Endothelial cell of hepatic sinusoid (primary cell): ENCODE results near the gene ARHGAP24.

Experiments used
- in situ Hi-C: cut with HindIII; loops from 2 replicates; pipeline ENCODE4 v1.10.0; 2017; ENCODE audit warnings: low sequenced_read_pairs

Gene ARHGAP24

DNA sequence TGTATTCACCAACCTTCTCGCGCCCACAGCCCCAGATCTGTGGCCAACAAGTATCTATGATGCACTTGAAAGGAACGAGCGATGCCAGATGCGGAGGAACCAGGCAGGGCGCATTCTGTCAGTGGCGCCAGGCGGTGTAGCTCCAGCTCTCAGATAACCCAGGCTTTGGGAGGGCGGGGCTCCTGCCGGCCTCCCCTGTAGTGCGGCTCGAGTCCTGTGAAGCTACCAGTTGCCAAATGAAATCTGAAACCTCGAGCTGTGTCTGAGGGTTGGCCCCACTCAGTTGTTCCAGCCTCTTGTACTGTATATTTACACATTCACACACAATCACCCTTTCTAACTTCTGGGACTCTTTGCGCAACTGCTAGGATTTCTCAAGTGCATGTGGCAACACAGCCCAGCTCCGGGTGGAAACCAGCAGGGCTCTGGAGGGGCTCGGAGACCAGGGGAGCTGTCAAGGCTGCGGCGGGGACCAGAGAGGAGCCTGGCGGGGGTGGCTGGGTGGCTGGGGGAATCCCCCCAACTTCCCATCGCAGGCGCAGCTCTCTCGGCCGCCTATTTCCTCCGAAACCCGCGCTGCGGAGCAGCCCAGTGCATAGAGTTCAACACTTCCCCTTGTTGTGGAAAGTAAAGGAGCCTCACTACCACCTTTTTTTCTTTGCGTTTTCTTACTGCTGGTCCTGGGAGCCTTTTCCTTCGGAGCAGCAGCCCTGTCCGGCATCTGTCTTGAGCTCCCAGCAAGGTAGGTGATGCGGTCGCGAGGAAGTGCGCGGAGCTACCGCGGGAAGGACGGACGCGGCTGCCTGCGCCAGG, at the start of gene ARHGAP24:
Gene ARHGAP24 (plus strand): TSS at position 333 of the 813 bp plus-strand sequence.
- in situ Hi-C loops, result no loop called here

DNA sequence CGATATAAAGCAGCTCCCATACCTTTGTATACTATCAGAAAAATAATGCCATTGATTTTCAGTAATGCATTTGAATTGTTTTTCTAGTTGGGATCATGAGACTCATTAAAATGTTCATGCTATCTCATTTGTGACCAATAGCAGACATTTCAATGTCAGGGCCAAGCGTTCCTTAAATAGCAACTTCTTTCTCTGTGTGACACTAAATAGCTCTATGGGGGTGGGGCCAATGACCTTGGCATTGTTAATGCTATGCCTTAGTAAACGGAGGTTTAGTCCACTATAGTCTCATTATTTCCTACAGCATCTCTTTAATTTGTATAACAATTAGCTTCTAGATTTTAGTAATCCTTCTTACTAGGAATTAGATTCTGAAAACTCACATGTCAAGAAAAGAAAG, 48.6 kb upstream of the ARHGAP24 start:
- in situ Hi-C loops, result no loop called here

DNA sequence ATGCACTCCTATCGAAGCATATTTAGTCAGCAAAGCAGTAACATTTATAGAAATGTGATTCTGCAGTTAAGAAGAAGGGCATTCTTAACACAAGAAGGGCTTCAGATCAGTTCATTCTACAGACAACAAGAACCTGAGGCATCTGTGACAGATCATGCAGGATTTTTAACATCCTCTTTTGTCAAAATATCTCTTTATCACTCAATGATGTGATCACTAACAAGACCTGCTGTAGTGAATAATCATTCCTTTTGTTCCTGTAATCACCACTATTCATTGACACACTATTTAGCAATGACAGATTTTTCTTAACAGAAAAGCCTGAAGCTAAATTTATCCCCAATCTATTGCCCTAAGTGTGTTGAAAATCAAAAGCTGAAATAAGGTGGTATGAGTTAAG, 47.8 kb upstream of the ARHGAP24 start:
- in situ Hi-C loops, result no loop called here

DNA sequence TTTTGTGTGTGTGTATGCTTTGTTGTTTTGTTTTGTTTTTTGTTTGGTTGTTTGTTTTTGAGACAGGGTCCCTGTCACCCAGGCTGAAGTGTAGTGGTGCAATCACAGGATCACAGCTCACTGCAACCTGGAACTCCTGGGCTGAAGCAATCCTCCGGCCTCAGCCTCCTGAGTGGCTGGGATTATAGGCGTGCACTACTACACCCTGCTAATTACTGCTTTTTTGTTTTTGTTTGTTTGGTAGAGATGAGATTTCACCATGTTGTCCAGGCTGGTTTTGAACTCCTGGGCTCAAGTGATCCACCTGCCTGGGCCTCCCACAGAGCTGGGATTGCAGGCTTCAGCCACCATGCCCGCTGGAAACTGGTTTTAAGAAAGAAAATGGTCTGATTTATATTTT, 44.7 kb upstream of the ARHGAP24 start:
- in situ Hi-C loops, result no loop called here

DNA sequence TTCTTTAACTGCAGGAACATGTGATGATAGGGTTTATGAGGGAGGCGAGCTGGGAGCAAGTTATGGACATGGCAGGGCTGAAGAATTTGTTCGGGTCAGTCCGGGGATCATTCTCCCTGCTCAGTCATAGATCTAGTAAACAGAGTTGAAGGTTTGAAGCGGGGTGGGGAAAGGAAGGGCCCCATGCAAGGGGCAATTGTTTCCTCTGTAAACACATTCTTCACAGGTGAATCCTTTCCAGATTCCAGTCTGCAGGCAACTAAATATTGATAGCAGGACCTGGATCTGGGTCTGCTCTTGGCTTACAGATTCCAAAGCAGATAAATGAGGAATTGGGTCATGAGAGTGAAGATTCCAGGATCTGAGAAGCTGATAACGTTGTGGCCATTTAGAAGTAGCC, 44.3 kb upstream of the ARHGAP24 start:
- in situ Hi-C loops, result no loop called here

DNA sequence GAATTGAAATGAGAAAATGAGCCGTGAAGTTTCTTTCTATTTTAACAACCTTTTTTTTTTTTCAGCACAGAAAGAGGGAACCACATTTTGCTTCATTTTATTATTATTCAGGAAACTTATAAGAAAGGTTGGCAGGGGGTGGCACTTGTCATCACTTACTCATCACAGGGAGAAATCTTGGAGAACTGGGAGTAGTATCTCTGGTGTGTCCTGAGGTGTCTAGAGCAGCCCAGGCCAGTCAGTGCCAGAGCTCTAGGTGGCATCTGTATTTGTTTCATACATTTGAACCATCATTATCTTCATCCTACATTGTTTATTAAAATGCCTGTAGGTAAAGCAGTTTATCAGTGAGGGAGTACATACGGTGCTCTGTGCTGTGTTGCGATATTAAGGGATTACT, 43.8 kb upstream of the ARHGAP24 start:
- in situ Hi-C loops, result no loop called here

DNA sequence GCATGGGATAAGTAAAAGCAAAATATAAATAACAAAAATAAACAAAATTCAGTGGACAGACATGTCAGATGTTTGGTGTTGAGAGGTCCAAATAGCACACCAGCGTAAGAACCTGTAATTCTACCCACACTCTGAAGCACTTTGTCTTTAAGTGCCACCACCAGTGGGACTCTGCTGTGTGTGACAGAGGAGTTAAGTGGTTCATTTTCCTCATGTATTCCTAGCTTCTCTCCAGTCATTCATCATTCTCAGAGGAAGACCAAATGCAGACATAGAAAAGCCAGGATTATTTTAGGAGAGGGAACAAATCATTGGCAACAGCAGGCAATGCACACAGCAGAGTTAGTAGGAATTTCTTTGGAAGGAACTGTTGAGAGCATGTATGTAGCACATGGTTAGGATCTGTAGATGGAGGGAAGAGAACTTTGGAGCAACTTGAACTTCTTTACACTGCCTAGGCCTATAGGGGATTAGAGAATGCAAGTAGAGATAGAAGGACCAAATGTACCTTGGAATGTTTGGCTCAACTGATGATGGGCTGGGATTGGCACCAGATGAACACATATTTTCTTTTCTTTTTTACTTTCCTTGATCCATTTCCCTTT, 43.0 kb upstream of the ARHGAP24 start:
- in situ Hi-C loops, result no loop called here

DNA sequence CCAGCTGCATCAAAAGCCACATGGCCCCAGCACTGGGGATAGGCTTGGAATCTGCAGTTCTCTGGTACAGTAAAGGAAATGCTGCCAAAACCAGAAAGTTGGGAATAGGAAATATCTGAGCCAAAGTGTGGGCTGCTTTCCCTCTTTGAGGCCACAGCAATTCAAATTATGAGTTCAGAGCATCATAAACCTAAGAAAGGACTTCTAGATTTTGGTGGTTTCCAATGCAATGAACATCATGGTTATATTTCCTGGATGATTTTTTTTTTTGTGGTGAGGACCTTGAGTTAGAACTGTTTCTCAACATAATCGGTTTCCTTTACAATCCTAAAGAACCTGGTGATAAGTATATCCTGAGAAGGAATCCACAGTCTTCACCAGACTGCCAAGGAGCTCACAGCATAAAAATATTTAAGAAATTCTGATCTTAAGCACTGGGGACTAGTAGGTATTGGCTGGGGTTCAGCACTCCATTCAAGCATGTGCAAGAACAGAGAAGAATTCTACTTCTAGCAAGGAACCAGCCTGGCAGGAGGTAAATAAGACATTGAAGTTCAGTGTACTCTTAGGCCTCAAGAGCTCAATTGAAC, 29.8 kb upstream of the ARHGAP24 start:
- in situ Hi-C loops, result no loop called here

DNA sequence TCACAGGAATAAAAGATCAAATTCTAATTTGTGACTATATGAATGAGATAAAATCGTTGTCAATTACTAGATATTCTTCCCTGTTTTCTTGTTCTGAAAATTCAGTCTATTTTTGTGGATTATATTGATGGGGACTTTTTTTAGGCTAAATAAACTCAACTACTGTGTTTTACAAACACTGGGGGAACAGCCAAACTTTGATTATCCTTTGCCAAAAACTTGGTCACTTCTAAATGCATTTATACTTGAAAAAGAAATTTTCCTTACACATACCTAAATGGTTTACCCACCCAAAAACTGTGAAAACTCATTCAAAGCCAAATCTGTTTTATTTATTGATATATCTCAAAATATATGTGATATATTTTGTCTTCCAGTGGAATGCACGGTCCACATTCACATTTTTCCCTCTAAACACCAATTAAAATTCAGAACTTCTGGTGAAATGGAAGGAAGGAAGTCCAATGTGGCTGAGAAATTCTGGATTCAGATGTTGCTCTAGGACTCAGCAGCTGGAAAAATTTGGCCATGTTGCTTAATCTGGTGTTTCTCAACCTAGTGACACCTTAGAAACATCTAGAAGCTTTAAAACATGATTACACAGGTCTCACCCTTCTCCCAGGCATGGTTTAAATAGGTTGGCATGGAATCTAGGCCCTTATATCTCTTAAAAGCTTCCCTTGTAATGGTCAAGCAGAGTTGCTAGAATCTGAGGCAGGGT, 28.6 kb upstream of the ARHGAP24 start:
- in situ Hi-C loops, result no loop called here

DNA sequence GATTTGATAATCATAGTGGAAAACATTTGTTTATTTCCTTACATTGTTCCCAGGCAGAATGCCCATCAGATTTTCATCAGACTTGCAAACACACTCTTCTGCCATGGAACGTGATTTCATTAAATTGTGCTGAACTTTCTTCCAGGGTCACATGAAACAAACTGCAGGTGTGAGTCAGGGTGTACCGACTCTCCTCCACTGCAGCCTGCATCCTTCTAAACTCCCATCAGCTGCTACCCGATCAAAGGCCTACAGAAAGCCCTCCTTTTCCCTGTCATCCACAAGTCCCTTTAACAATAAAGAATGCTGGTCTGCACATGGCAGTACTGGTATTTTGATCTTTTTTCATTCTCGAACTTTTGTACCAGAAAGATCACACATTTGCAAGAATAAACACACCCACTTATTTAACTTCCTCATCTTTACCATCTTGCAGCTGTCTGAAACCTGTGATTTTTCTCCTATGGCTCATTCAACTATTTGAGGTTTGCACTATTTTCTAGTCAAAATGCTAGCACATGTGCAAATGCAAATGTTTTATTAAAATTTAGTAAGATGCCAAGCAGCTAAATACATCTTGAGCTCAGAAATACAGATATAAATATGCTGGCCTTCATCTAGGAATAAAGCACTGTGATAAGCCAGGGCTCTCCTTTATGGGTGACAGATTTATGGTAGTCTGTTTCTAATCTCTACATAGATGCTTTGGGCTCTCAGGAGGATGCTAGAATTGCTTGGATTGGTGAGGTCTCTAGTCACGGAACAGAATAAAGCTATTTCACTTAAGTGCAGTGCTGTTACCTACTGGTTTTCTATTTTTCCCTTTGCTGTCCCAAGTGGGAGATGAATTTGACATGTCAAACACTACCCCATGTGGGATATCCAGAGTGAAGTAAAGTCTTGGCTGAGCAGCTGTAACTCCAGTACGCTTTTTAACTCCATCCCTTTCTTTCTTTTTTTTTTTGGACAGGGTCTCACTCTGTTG, 25.8 kb upstream of the ARHGAP24 start:
- in situ Hi-C loops, result no loop called here

DNA sequence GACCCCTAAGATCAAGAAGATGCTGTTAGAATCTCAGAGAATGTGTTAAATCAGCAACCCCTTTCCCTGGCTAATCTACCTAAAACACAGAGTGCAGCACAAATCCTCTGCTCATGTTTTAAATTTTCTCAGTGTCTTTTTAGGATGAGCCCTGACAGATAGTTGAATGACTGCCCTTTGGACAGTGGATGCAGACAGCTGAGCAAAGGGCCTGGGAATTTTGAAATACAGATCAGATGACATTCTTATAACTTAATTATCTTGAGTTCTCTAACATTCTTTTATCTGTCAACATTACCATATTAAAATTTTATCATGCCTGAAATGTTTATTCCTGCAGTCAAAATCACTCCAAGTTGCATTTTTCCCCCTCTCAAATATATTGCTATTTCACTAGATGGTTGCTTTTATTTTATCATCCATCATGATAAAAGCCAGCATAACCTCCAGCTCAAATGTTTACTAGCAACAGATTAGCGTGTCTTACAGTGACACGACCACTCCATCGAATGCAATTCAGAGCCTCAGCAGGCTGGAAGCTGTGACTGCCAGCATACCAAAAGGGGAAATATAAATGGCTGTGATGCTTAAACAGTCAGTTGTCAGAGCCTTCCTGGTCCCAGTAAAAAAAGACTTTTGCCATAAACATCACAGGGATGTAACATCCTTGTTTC, 22.8 kb upstream of the ARHGAP24 start:
- in situ Hi-C loops, result no loop called here

DNA sequence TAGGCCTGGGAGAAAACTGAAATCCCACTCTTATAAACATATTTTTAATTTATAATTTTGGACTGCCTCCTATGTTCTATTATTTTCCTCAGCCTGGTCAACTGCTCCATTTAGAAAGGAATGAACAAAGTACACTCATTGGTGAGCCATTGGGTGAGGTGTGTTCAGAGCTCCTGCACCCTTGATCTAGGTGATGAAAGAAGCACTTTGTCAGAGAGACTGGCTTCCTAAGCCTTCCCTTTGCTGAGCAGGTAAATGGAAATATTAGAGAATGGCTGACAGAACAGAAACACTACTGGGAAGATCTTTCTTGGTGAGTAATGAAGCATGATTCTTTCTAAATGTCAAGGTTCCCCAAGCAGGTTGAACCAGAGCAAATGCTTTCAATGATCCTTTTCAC, 19.0 kb upstream of the ARHGAP24 start:
- in situ Hi-C loops, result no loop called here

DNA sequence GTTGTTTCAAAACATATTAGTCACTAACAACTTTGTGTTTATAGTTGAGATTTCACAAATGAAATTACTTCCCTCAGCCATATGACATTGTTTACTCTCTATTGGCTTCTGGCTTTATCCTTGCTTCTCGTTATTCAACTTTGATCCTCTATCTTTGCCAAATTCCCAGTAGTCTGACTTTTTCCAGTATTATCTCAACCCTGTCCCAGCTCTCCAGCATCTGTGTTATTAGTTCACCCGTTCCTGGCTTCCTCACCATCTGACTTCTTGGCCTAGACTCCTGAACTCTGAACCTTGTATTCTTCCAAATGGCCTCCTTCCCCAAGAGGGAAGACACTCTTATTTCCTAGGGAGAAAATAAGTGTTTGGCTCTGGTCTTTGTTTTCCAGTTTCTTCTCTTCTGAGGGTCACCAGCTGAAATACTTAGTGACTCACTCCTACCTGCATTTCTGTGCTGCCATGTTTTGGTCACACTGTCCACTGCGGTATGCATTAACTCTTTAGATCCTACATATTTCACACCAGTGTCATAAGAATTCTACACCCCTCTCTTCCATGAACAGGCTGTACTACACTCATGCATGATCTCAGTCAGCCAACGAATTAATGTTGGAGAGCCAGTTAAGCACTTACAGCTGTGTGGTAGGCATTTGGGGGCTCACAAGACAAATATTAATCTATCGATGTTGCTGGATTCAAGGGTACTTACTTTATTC, 17.0 kb upstream of the ARHGAP24 start:
- in situ Hi-C loops, result no loop called here

DNA sequence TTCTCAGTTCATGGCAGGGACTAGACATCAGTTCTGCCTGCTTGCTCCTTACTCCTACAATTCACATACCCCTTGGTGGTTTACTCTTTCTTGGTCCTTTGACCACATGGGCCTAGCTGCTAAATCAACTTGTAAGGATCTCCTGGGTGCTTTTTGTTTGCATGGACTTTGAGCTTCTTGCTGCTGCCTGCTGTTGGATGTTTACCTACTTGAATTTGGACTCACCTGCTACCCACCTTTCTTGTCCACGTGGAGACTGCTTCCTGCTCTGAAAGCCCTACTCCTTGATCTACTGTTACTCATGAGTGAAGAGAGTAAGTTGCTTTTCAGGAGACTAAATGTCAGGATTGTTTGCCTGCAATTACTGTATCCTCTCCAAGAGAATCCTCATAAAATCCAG, 15.2 kb upstream of the ARHGAP24 start:
- in situ Hi-C loops, result no loop called here

DNA sequence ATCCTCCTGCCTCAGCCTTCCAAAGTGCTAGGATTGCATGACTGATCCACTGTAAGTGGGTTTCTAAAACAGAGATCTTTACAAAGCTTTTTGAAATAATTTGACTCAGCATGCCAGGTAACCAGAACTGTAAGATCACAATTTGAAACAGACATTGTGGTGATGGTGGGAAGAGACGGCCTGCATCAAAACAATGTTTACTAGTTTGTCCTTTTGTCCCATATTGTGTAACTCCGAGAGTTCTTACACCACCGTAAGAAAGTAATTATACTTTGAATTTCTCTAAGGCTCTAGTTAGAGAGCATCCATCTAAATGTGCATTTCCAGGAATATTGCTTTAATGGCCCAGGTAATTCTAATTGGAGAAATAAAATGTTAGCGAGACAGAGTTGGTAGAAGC, 594 bp upstream of the ARHGAP24 start:
- in situ Hi-C loops, result no loop called here

DNA sequence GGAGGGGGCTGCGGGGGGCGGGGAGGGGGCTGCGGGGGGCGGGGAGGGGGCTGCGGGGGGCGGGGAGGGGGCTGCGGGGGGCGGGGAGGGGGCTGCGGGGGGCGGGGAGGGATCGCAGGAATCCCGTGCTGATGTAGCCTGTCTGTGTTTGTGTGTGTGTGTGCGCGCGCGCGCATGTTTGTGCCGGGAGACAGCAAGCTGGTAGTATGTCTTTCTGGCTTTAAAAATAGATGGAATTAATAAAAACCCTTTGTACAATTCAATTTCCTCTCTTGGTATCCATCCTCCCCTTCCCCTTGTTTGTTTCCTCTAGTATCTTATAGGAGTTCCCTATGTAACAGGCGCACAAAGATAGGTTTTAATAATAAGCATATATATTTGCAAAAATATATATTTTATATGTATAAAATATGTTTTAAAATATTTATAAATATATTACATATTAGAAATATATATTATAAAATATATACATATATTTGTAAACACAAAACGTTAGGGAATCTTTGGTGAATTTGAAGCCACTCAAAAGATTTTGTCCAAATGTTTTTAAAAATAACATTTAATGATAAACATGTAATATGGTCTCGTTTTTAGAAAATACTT, 782 bp downstream of the ARHGAP24 start:
- in situ Hi-C loops, result no loop called here

DNA sequence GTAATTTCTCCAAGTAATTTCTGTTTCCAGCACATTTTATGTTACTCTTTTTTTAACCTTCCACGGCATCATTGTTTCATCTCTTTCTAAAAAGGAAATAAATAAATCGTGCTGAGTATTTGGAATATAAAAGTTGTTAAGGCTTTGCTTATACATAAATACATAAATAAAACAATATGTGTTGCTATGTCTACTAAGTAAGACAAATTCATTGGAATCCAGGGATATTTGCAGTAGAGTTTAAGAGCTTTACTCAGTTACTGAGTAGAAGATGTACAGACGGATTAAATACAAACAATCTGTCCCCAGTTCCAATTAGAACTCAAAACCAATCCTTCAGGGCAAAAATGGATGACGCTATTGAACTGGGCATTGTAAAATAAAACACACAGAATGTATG, 1.4 kb downstream of the ARHGAP24 start:
- in situ Hi-C loops, result no loop called here

DNA sequence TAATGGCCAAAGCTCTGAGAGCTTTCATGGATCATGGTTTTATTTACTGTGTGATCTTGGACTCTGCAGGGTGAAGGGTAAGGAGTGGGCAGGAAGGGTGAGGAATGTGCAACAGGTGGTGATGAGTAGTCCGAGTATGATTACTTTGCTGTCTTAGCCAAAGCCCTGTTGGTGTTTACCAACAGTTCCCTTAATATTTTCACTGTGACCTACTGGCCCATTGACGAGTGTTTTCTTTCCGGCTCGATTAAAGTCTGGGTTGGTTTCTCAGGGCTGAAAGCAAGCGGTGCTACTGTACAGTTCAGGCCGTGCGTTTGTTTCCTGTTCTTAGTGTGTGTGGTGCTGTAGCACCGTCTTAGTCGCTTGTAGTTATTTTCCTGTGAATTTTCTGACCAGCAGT, 2.6 kb downstream of the ARHGAP24 start:
- in situ Hi-C loops, result no loop called here

DNA sequence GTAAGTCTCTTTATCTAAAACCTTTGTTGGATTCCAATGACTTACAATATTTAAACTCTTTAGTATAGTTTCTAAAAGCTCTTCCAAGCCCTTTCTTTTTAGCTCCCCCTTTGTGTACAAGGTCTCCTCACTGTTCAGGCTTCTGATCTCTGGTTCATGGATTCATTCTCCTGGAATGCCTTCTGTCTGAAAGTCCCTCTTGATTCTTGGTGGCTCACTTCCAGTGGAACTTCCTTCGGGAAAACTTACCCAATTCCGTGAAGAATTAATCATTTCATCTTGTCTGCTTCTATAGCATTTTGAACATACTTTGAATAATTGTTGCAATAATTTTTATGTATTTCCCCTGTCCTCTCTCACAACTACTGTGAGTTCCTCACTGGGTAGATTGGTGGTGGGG, 3.6 kb downstream of the ARHGAP24 start:
- in situ Hi-C loops, result no loop called here
